HG02943 (cell line): ENCODE measurements around the gene WDR82.

ENCODE experiments used
- ATAC-seq: cut with Tn5 transposase; IDR thresholded peaks from one replicate; pipeline ENCODE4 v1.9.1; 2021; ENCODE audit warnings: mild to moderate bottlenecking, low read depth, moderate library complexity; ENCODE audit not compliant: unreplicated experiment

WDR82 gene

DNA sequence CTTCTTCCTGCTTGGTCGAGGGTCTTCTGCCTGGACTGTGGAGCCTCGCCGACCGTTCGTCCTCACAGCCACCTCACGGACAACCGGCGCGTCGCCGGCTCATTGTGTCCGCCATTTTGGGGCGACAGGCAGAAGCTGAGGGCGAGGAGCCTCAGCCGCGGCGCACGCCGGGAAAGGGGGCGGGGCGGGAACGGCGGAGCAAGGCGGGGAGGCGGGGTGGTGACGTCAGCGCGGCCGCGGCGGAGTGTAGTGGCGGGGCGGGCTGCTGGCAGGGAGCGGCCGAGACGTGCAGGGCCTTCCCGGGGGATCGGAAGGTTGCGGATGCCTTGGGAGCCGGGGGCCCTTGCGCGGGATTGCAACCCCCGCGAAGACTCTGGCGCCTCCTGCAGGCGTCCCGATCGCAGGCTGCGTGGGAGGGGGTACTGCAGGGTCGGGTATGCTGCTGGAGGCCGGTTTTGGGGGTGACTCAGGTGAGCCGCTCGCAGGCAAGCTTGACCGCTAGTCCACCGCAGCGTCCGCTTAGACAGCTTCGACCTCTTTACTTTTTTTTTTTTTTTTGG is at the start of gene WDR82:
Gene WDR82, minus strand, starts transcription at position 140 of the 560 bp plus-strand sequence. CDS start 288 bp downstream, outside the sequence.
- ATAC-seq, result peak; percentile 78

DNA sequence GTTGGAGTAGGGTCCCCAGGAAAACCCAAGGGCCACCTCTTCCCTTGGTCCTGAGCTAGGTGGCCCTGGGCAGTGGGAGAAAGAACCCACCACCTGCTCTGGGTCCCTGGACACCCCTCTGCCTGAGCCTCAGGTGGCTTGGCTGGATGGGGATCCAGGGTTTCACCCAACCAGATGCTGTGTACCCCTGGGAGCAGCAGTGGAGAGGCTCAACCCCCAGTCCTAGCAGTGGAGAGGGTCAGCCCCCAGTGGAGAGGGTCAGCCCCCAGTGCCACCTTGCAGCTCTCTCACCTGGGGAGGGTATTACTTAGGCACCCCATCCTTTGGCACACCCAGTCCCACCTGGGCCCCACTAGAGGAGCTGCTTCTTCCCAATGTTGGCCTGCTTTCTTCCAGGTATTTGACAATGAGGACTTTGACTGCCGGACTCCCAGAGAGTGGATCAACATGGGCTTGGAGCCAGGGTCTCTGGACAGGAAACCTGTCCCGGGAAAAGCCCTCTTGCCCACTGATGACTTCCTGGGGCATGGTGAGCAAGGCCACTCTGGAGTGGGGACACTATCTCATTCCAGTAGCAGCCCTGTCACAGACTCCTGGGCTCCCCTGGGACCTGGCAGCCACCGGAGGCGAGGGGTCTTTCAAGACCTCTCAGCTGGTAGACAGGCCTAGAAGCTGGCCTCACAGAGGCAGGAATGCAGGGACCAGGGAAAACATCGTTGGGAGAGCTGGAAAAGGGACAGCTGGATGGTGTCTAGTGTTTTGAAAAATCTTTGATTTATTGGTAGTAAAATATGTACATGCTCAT is 49.2 kb upstream of the WDR82 start:
- no peak for ATAC-seq

- ATAC-seq, result no peak
Observed at GRCh38 chr3:52326976-52327375, 48.5 kb upstream of the WDR82 start.

- no peak for ATAC-seq
Observed at GRCh38 chr3:52325686-52326085, 47.2 kb upstream of the WDR82 start.

GRCh38 chr3:52324676-52325075 is 46.2 kb upstream of the WDR82 start:
- no peak for ATAC-seq

DNA sequence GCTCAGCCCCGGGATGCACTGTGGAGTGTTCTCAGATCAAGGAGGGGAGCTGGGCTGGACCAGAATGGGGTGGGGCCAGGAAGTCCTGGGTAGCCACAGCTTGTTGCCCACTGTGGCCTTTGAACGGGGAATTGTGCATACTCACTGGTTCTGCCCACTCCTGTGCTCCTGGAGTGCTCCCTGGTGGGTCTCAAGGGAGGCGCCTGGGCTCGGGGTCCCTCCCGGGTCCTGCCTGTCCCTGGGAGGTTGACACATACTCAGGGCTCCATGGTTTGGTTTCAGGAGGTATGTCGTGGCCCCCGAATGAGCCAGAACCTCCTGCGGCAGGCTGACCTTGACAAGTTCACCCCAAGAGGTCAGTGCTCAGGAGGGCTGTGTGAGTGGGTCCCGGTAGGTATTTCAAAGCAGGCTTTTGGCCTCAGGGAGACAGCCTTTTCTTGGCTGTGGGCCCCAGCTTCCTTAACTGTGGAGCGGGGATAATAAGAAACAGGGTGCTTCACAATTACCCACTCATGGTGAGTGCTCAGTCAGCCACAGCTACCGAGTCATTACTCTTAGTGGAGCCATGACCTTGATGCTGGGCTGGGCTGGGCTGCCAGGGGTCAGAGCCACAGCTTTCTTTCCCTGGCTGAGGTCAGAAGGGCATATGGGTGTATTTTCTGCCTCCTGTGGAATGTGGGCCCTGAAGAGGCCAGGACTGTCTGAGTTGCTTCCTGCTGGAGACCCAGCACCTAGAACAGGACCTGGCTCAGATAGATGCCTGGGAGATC is 45.3 kb upstream of the WDR82 start:
- no peak for ATAC-seq

GRCh38 chr3:52322466-52322865 is 44.0 kb upstream of the WDR82 start:
- no peak for ATAC-seq

DNA sequence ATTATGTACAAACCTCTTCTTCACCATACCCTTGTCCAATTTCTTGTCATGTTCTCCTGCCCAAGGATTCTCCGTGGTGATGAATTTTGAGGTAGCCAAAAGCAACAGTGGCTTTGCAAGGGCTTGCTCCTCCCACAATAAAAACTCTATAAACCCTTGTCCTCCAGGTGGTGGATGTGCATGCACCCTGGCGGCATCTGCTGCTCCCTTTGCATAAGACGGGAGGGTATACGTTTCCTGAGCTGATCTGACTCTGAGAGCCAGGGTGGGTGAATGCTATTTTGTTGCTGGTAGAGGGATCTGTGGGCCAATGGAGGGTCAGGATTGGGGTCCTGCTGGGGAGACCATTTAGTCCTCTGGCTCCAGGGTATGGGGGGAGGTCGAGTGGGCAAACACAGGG is 43.0 kb upstream of the WDR82 start:
- ATAC-seq, result no peak

- ATAC-seq, result no peak
Observed at GRCh38 chr3:52319921-52320595, 41.6 kb upstream of the WDR82 start.

GRCh38 chr3:52318186-52318816 is 39.9 kb upstream of the WDR82 start:
- no peak for ATAC-seq

DNA sequence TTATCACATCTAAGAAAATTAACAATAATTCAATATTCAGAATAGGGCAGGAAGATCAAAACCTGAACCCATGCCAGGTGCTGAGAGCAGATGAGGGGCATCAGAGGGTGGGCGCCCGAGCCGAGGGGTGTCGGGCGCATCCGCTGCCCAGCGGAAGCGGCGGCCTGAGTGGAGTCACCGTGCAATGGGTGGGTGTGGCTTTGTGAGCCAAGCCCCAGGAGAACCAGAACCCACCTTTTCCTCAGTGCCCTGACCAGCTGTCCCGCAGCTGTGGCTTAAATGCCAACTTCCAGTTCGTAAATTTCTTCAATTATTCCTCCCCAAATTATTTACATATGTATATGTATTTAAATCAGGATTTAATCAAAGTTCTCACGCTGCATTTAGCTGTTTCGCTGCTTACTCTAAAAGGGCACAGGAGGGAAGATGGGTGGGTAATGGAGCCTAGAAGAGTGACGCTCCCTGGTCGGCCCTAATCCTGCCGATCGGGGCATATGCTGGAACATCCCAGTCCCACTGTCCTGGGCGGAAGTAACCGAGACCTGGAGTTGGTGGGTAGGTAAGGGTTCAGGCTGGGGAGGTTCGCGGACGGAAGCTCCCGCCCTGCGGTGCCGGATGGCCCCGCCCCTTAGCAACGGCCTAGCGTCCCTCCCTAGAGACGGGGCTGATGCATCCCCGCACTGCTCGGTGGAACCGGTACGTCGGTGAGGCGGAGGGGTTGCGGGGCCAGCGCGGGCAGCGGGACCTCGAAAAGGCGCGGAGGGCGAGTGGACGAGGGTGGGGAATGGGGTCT is 39.0 kb upstream of the WDR82 start:
- ATAC-seq, result no peak

GRCh38 chr3:52315977-52316764 is 37.7 kb upstream of the WDR82 start, which contains the start of gene DNAH1:
DNAH1 (plus strand) TSS chr3:52316319; CDS start chr3:52322443, 6,124 bp downstream.
- ATAC-seq, result no peak

DNA sequence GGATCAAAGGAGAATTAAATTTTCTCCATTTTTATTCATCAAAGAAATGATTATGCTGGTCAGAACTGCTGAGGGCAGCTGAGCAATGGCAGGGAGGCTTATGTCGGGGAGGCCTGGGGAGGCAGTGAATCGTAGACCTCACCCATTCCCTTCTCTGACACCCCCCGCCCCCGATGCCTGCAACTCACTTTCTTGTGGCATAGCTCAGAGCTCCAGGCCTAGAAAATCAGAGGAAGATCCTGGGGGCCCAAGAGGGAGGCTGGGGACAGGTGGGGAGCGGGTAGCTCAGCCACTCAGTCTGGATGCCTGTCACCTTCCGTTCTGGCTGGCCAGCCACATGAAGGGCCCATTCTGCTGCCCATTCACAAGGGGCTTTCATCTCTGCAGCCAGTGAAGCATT is 36.6 kb upstream of the WDR82 start:
- ATAC-seq, result no peak

DNA sequence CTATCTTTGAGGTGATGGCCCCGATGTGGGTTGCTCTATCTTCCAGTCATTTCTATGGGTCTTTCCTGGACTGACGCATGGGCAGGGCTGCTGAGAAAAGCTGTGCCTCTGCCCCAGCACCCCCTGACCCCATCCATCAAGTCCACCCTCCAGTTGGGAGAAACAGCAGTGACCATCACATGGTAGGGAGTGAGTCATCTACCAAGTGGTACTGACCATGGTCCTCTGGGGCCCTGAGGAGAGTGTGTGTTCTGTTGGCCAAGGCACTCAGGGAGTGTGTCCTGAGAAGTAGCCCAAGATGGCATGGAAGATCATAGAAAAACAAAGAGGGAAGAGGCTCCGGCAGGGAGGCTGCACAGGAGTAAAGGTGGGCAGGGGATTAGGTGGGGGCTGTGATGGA is 36.0 kb upstream of the WDR82 start:
- no peak for ATAC-seq

DNA sequence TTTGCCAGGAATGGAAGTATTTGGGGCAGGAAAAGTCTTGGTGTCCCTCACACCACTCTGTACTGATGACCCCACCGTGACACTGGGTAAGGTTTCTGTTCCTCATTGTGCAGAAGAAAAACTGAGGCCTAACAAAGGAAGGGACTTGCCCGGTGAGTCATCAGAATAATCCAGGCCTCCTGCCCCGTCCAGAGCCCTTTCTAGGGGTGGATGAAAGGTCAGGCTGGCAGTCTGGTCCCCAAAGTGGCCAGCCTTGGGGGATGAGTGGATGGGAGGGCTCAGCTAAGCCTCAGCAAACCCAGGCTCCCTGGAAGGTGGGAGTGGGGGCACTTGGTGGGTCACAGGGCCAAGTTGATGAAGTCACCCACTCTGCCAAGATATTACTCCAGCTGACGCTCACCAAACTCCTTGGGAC is 35.3 kb upstream of the WDR82 start:
- ATAC-seq, result peak; percentile 78

DNA sequence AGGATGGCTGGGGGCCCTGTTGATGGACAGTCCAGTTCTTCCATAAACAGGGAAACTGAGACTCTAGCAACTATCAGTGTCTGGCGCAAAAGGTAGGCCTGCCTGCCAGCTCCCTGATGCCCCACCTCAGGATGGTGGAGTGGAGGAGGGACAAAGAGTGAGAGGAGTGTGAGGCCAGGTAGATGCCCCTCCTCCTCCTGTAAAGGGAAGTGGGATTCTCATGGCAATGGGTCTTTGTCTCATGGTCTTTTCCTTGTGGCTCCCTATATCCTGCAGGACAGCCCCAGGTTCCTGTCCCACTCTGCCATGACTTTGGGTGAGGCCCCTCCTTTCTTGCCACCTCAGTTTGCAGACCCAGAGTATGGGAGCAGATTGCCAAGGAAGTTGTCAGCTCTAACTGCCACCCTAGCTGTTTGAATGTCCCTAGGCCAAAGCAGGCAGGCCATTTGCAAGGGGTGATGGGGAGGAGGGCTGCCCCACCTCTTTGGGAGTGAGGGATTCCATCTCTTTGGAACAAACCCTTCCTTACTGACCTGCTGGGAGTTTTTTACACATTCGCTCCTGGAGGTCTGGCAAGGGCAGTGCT is 34.8 kb upstream of the WDR82 start:
- no peak for ATAC-seq

- ATAC-seq, result no peak
Observed at GRCh38 chr3:52311576-52312119, 33.2 kb upstream of the WDR82 start.
